ENCODE data around the gene LPCAT2.

- TF ChIP-seq ZNF12 (CRISPR knock-in tag; IDR thresholded peaks at IDR 0.05): no peak
- no peak for TF ChIP-seq ZNF567 (CRISPR knock-in tag; IDR thresholded peaks at IDR 0.05; ENCODE audit: borderline replicate concordance)
- no peak for TF ChIP-seq ZFP62 (CRISPR knock-in tag; IDR thresholded peaks at IDR 0.05)
Observed at GRCh38 chr16:55462241-55462640, 46.6 kb upstream of the LPCAT2 start.

All from HepG2 (cell line).